MM.1S (cell line): ENCODE data around the gene HSDL2.
A peak's percentile ranks its signal among the peaks of the same experiment; 100 is the strongest.

Source experiments
- DNase-seq: peaks from one replicate; pipeline ENCODE4 v3.0.0-alpha.2; 2015
- H2AFZ ChIP-seq: fragments of 300-600 bp; sonication (generic); 2 replicates; pipeline ENCODE4 v1.6.0; 2016; ENCODE audit warnings: antibody characterized with exemption, low read length
- H3F3A ChIP-seq: fragments of 300-600 bp; sonication (generic); 2 replicates; pipeline ENCODE4 v1.6.1; 2016; ENCODE audit warnings: mild to moderate bottlenecking, antibody characterized with exemption, low read length, moderate library complexity, mixed read lengths; ENCODE audit not compliant: insufficient read depth
- H3K27ac ChIP-seq: fragments of 300-600 bp; sonication (generic); 2 replicates; pipeline ENCODE4 v1.5.1; 2016; ENCODE audit warnings: mild to moderate bottlenecking, low read length
- H3K27me3 ChIP-seq: fragments of 300-600 bp; sonication (generic); replicated peaks from 2 replicates; pipeline ENCODE4 v1.6.0; 2016; ENCODE audit warnings: low read length; ENCODE audit not compliant: insufficient read depth
- H3K36me3 ChIP-seq: fragments of 300-600 bp; sonication (generic); replicated peaks from 2 replicates; pipeline ENCODE4 v1.6.1; 2016; ENCODE audit warnings: mild to moderate bottlenecking, low read length, mixed read lengths; ENCODE audit not compliant: insufficient read depth
- H3K4me1 ChIP-seq: fragments of 300-600 bp; sonication (generic); 2 replicates; pipeline ENCODE4 v1.6.1; 2016; ENCODE audit warnings: low read length, mixed read lengths
- H3K4me2 ChIP-seq: fragments of 300-600 bp; sonication (generic); 2 replicates; pipeline ENCODE4 v1.6.0; 2016; ENCODE audit warnings: low read depth, low read length
- H3K4me3 ChIP-seq: fragments of 300-600 bp; sonication (generic); 2 replicates; pipeline ENCODE4 v1.5.1; 2016; ENCODE audit warnings: low read length, mixed read lengths
- H3K79me2 ChIP-seq: fragments of 300-600 bp; sonication (generic); 2 replicates; pipeline ENCODE4 v1.6.1; 2016; ENCODE audit warnings: mixed run types, low read length, mixed read lengths
- H3K9ac ChIP-seq: fragments of 300-600 bp; sonication (generic); 2 replicates; pipeline ENCODE4 v1.6.1; 2016; ENCODE audit warnings: low read length, mixed read lengths
- H3K9me2 ChIP-seq: fragments of 300-600 bp; sonication (generic); replicated peaks from 2 replicates; pipeline ENCODE4 v1.6.1; 2016; ENCODE audit warnings: mild to moderate bottlenecking, low read length, mixed read lengths; ENCODE audit not compliant: insufficient read depth
- H3K9me3 ChIP-seq: fragments of 300-600 bp; sonication (generic); replicated peaks from 2 replicates; pipeline ENCODE4 v1.6.1; 2016; ENCODE audit warnings: mild to moderate bottlenecking, low read length, mixed read lengths; ENCODE audit not compliant: insufficient read depth
- H4K20me1 ChIP-seq: fragments of 300-600 bp; sonication (generic); 2 replicates; pipeline ENCODE4 v1.6.1; 2016; ENCODE audit warnings: mild to moderate bottlenecking, low read length, moderate library complexity, mixed read lengths; ENCODE audit not compliant: insufficient read depth
- EZH2 ChIP-seq: fragments of 300-600 bp; sonication (generic); optimal IDR thresholded peaks from 2 replicates; pipeline ENCODE3; 2017; ENCODE audit warnings: low read depth, mild to moderate bottlenecking, antibody characterized with exemption, low read length, mixed read lengths
- EZH2phosphoT487 ChIP-seq: fragments of 300-600 bp; sonication (generic); IDR thresholded peaks from 2 replicates; pipeline ENCODE4 v1.6.1; 2018; ENCODE audit warnings: antibody characterized with exemption, low read length
- TF ChIP-seq, protein P1 (sequence below): fragments of 300-600 bp; sonication (generic); IDR thresholded peaks from 2 replicates; pipeline ENCODE4 v1.5.1; 2016; ENCODE audit warnings: antibody characterized with exemption, low read length, mixed read lengths

HSDL2 gene

DNA sequence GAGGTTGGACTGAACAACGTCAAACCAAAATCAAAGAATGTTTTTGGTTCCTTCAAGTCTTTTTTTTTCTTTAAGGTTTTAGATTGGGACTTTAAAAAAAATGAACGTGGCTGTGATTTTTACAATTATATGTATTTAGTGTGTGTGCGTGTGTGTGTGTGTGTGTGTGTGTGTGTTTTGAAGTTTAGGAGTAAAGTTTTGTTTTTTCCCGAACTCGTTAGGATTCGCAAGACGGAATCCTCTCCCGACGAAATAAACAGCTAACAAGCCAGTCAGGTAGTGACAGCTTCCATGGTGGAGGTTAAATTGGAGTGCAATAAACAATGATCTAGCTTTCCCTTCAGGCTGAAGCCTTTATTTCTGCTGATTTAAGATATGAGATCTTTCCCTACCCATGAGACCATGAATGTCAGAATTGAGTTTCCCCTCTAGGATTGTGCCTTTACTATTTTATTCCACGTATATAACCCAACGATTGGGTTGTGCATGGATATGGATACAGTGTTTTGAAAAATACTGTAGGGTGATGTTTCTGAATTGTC, 108.0 kb downstream of the HSDL2 start:
- Histone ChIP-seq H2AFZ (peak overlapping the region; percentile 68), H3K9ac (peak overlapping the region; percentile 41; the same call in 1 of the 2 replicates), H3K9me2 (no peaks in the 10 kb centered on the region), H3K4me1 (peaks cover 7% of the 10 kb centered on the region; the same call in 1 of the 2 replicates), H3K27me3 (no peaks in the 10 kb centered on the region), H3K27ac (no peak overlapping the region), H3K36me3 (no peaks in the 10 kb centered on the region), H3F3A (no peaks in the 10 kb centered on the region), H3K4me3 (peak overlapping the region; percentile 60), H3K79me2 (peaks cover 32% of the 10 kb centered on the region), H3K9me3 (no peaks in the 10 kb centered on the region), H3K4me2 (peak overlapping the region; percentile 48), H4K20me1 (no peaks in the 10 kb centered on the region)
- no peak for DNase-seq
- TF ChIP-seq EZH2phosphoT487, result no peak

DNA sequence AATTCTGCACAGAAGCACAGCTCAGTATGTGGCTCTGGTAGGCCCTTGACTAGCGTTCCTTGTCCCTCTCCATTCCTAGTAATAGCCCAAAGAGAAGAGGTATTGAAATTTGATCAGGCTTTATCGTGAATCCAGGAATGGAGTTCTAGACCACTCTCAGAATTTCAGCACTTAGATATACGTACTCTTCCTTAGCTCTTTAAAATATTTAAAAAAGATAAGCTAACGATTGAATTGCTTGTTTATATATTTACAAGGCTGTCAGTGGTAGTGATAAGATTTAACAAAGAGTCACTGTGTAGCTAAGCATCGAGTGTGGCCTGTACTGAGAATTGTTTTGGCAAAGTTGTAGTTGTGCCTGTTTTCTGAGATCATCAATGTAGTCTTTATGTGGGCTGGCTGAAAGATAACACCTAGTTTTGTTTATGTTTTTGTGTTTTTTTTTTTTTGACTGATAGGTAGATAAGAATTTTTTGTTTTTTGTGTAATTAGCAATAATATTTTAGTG, 109.2 kb downstream of the HSDL2 start:
- Histone ChIP-seq H4K20me1 (no peaks in the 10 kb centered on the region), H3K9ac (no peak overlapping the region), H3K4me2 (no peak overlapping the region), H3K4me3 (no peak overlapping the region), H3K9me3 (no peaks in the 10 kb centered on the region), H3K4me1 (peaks cover 7% of the 10 kb centered on the region; the same call in 1 of the 2 replicates), H3K36me3 (0 out of 2 replicates have a peak, but pooled peaks cover 5% of the 10 kb centered on the region), H2AFZ (no peak overlapping the region), H3K9me2 (no peaks in the 10 kb centered on the region), H3K27me3 (no peaks in the 10 kb centered on the region), H3F3A (no peaks in the 10 kb centered on the region), H3K27ac (no peak overlapping the region), H3K79me2 (peaks cover 32% of the 10 kb centered on the region)
- DNase-seq, result no peak
- no peak for TF ChIP-seq EZH2
- TF ChIP-seq EZH2phosphoT487, result no peak
- TF ChIP-seq, protein P1, sequence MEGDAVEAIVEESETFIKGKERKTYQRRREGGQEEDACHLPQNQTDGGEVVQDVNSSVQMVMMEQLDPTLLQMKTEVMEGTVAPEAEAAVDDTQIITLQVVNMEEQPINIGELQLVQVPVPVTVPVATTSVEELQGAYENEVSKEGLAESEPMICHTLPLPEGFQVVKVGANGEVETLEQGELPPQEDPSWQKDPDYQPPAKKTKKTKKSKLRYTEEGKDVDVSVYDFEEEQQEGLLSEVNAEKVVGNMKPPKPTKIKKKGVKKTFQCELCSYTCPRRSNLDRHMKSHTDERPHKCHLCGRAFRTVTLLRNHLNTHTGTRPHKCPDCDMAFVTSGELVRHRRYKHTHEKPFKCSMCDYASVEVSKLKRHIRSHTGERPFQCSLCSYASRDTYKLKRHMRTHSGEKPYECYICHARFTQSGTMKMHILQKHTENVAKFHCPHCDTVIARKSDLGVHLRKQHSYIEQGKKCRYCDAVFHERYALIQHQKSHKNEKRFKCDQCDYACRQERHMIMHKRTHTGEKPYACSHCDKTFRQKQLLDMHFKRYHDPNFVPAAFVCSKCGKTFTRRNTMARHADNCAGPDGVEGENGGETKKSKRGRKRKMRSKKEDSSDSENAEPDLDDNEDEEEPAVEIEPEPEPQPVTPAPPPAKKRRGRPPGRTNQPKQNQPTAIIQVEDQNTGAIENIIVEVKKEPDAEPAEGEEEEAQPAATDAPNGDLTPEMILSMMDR, result no peak

DNA sequence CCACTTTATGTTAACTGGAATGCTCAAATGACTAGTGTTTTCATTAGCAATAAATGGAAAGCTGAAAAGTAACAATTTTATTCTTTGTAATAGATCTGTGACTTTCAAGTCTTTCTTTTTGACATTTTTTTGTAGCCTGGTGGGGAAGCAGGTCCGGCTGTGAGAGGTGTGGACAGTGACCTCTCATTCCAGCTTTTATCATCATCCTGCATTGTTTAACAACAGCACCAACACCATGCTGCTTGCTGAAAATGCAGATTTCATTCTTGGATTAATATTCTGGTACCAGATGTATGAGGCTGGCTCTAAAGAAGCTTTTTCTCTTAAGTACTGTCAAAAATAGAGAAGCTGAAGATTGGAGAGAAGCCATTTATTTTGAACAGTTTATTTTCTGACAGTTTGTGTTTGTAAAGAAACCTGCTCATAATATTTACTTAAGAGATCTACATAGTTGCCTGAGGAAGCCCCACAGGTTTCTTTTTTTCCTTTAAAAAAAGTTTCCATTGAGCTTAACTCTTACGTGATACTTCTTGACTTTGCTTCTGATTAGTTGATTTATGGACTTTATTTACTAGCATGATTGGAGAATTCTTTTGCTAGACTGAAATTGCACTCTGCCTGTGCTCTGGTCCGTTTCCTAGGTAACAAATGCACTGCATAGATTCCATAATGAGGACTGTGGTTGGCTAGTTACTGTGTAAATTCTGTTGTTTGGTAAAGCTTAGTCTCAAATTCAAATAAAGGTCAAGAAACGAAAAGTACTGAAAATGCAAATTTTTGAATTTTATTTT, 110.2 kb downstream of the HSDL2 start:
- Histone ChIP-seq H3K79me2 (peaks cover 32% of the 10 kb centered on the region), H3K27ac (no peak overlapping the region), H3K4me3 (no peak overlapping the region), H3K4me1 (peaks cover 7% of the 10 kb centered on the region; the same call in 1 of the 2 replicates), H3K9me2 (no peaks in the 10 kb centered on the region), H3K27me3 (no peaks in the 10 kb centered on the region), H2AFZ (no peak overlapping the region), H3K4me2 (no peak overlapping the region), H3K9ac (no peak overlapping the region), H3F3A (no peaks in the 10 kb centered on the region), H3K36me3 (0 out of 2 replicates have a peak, but pooled peaks cover 5% of the 10 kb centered on the region), H3K9me3 (no peaks in the 10 kb centered on the region), H4K20me1 (no peaks in the 10 kb centered on the region)
- no peak for DNase-seq
- TF ChIP-seq EZH2 (no peak), EZH2phosphoT487 (no peak)
- TF ChIP-seq, protein P1, result no peak
